NCI-H226 (cell line): ENCODE data around the gene ITPK1.
"Not testable (repeated sequence)": the region's sequence is repeated elsewhere in the genome, so short reads cannot be mapped to it uniquely, and the experiment has no call there.

Experiments used
- DNase-seq: peaks from one replicate; pipeline ENCODE4 v3.0.0-alpha.2; 2015

ITPK1 gene

DNA sequence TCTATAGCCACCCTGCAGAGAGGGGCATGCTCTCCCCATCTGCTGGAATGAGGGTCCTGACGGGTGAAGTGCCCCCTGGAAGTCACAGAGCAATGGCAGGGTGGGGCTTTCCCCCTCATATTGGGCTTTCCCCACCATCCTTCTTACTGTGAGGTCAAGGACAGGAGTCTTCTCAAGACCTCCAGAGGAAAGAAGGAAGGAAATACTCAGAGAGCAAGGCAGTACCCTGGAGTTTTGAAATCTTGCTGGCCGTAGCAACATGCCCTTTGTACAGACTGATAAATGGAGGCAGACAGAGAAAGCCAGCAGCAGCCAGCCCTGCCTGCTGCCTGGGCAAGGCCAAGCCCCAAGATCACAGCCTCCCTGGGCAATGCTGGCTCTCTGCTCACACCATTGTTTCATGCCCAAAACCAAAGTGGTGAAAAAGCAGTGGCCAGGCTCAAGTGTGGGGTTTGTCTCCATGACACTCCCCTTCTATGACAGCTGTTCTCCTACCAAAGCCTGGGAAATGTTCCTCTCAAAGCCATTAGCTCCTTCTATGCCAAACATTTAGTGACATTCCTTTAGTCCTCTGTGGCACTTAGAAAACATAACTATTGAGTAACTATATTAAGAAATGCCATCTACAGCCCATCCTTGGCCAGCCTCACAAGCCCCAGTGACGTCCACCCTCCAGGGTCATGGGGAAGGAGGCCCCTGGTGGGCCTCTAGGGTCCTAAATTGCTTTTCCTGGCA is 13.2 kb upstream of the ITPK1 start:
- DNase-seq = no peak

DNA sequence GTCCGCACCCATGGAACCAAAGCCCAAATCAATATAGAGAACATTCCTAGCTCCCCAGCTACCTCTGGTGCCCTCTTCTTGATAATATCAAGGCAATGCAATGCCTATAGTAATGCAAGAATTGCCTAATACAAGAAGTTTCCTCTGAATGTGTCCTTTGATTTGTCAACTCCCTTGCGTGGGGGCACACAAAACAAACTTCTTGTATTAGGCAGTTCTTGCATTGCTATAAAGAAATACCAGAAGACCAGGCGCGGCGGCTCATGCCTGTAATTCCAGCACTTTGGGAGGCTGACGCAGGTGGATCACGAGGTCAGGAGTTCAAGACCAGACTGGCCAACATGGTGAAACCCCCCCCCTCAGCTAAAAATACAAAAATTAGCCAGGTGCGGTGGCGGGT is 10.4 kb upstream of the ITPK1 start:
- no peak for DNase-seq

DNA sequence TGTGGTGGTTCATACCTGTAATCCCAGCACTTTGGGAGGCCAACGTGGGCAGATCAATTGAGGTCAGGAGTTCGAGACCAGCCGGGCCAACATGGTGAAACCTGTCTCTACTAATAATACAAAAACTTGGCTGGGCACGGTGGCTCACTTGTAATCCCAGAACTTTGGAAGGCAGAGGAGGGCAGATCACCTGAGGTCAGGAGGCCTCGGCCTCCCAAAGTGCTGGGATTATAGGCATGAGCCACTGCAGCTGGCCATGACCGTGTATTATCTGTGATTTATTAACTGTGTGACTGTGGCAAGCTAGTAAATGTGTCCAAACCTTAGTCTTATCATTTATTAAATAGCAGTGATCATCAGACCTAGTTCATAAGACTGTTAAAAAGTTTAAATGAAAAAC is 7.1 kb upstream of the ITPK1 start:
- DNase-seq = no peak

DNA sequence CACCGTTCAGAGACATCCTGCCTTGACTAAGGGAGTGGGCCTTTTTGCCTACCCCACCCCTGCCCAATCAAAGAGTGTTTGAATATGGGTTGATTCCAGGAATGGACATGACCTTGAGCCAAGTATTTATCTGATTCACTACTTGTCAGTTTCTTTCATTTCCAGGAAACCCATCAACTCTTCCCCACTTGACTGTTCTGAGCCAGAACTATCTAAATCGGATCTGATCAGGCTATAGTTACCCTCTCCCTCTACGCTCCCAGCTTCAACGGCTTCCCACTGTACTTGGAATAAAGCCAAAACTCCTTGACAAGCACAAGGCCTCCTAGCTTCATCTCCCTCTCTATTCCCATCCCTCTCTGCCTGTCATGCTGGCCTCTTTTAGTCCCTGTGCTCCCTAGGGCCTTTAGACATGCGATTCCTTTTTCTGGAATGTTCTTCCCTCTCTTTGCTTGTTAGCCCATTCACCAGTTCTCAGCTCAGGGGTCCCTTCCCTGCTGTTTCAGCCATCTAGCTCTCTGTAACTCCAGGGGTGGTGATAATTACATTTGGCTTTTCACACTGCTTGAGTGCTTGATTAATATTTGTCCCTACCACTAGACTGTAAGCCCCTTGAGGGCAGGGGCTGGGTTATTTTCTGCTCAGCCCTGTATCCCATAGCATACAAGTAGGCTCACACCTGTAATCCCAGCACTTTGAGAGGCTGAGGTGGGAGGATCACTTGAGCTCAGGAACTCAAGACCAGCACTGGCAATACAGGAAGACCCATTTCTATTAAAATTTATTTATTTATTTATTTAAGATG is 5.5 kb upstream of the ITPK1 start:
- no peak for DNase-seq

DNA sequence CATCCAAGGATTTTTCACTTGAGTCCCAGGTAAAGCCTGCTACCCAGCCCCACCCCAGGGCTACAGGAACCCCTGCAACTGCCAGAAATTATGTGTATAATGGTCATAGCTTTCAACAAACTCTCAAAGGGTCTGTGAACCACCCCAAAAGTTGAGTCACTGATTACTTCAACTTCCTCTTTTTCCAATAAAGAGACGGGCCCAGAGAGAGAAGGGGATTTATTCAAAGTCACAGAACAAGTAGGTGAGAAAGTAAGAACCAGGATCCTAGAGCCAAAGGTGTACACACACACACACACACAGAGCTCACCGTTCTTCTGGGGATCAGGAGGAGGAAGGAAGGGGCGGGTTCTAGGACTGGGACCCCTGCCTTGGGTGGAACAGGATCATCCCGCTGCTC is 4.8 kb upstream of the ITPK1 start:
- DNase-seq = no peak

DNA sequence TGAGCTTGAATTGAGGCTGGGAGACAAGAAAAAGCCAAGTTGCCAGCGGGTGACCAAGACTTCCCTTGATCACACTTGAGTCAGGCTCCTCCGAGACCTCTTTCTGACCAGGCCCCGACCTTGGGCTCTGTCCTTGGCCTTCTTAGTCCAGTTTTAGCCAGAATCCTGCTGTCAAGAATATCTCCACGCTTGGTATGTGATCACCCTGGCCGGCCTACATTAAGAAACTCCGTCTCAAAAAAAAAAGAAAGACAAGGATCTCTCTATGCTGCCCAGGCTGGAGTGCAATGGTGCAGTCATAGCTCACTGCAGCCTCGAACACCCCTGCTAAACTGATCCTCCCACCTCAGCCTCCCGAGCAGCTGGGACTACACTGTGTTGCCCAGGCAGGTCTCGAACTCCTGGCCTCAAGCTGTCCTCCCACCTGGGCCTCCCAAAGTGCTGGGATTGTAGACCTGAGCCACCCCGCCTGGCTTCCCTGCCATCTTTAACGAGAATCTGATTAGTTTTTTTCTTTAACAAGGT is 1.0 kb upstream of the ITPK1 start:
- DNase-seq = no peak

DNA sequence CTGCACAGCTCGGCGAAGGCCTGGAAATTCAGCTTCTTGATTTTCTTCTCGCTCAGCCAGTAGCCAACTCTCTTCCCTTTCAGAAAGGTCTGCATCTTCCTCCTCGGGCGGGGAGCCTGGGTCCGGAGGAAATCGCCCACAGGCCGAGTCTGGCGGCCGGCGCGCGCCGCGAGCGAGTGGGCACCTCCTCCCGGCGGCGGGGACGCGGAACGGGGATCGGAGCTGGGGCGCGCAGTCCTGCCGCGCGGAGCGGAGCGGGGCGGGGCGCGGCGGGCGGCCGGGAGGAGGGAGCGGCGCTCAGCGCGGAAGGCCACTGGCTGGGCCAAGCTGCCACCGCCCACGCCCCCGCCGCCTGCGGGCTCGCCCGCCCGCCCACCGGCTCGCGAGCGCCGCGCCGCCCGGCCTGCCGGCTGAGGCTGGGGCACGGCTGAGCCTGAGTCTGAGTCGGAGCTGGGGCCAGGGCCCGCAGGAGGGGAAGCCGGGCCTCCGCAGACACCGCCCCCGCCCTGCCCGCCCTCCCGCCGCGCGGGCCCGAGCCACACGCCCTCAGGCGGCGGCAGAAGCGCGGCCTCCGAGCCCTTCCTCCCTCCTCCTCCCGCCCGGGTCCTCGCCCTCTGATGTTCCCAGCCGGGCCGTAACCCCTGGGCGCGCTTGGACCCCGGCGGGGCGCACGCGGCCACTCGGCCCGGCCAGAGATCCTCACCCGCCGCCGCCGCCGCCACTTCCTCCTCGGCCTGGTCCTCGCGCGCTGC is 480 bp downstream of the ITPK1 start:
- peak; percentile 82 for DNase-seq

DNA sequence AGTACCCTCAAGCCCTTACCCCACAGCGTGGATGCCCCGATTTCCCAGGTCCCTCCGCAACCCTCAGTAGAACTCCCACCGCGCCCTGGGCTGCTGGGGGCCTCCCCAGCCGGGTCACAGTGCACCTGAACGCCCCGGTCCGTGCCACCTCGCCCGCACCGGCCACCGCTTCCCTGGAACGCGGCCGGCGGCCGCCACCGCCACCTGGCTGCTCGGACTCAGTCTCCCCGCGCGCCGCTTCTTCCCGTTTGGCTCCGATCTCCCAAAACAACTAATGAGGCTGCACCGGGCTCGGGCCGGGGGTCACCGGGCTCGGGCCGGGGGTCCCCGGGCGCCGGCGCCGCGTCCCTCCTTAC is 1.0 kb downstream of the ITPK1 start:
- no peak for DNase-seq

DNA sequence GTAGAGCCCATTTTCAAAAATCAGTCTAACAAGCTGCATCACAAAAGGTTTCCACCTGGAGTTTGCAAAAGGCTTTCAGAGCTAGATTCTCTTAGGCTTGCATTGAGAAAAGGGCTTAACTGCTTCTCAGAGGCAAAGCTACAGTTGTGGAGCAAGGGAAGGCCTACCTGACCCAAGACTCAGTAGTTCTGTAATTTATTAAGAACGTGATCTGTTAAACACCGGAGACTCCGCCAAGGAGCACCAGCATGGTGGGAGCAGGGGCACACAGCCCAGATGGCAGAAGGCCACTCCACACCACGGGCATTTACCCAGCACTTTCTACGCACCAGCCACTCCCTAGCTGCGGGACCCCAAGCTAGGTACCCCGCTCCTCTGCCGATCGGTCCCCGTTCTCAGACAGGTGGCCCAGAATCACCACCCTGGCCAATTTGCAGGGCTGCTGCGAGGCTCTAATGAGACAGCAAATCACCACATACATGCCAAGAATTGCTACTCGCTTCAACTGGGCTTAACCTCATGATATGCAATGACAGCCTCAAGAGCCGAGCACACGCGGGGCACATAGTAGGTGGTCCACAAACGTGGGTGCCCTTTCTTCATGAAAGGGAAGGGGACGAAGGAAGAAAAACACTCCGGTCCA is 1.5 kb downstream of the ITPK1 start:
- no peak for DNase-seq

DNA sequence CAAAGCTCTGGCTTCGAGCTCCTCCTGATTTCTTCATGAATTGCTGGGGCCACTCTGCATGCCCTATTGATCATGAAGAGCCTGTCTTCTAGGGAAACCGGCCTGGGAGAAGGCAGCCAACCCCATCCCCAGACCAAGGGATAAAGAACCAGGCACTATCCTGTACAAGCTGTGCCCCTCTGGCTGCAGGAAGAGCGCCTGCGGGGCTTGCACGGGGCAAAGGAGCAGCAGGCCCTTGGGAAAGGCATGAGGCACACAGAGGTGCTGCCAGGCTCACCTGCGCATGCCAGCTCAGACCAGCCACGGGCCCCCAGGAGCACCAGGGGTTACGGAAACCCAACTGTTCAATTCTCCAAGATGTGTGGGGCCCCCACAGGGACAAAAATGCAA is 2.1 kb downstream of the ITPK1 start:
- DNase-seq = no peak

DNA sequence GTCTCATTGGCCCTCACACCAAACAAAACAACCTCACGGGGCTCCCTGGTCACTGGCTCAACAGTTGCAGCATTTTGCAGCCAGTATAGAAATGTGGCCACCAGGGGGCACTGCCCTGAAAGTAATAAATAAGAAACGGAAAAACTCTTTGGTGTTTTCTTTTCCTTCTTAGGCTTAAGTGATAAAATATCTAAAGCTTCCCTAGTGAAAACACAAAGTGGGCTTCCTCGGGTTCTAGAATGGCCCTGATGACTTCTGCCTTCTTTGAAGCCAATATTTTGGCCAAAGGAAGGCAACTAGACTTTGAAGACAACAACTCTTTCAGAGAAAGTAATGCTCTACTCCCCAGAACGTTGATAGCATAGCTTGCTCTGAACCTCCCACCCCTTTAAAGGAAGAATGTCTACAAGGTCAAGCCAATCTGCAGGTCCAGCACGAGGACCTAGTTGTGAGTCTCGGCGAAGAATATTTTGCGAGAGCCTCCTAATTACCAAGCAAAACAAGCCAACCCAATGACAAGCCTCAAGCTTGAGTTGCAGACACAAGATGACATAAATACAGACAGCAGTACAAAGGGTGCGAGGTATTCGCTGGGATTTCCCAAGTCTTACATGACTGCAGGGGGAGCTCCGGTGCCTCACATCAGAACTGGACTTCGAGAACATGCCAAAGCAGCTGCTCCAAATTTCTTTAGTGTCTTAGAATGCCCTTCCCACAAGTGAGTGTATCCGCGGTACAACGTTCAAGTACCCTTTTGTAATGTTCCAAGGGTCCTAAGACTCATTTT is 2.6 kb downstream of the ITPK1 start:
- DNase-seq = peak; percentile 64

DNA sequence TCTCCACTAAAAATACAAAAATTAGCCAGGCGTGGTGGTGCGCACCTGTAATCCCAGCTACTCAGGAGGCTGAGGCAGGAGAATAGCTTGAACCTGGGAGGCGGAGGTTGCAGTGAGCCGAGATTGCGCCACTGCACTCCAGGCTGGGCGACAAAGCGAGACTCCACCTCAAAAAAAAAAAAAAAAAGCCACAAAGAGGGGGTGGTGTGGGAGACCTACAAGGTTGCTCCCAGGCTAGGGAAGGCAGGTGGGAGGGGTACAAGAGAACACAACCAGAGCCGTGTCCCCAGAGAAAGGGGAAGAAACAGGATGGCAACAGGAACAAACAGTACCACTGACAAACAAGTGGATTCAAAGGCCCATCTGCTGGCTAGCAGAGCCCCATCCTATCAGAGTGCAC is 4.2 kb downstream of the ITPK1 start:
- DNase-seq = not testable (repeated sequence)

DNA sequence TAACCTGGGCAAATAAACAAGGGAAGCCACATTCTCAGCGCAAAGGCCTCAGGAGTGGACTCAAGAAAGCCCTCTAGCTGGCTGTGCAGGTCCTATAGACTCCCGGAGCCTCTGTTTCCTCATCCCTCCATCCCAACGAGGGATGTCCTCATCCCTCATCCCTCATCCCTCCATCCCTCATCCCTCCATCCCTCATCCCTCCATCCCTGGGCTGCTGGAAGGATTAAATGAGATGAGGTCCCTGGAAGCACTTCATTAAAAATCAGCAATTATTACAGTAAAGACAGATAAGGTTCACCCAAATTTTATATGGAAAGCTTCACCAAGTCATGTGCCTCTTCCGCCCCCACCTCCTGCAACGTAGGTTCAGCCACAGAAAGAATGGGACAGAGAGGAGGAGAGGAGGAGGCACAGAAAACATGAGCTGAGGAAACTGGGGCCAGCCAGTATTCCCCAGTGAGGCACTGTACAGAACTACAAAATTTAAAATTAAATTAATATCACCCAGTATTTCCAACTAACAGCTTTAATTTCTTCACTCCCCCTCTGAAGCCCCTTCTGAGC is 4.8 kb downstream of the ITPK1 start:
- DNase-seq = no peak

DNA sequence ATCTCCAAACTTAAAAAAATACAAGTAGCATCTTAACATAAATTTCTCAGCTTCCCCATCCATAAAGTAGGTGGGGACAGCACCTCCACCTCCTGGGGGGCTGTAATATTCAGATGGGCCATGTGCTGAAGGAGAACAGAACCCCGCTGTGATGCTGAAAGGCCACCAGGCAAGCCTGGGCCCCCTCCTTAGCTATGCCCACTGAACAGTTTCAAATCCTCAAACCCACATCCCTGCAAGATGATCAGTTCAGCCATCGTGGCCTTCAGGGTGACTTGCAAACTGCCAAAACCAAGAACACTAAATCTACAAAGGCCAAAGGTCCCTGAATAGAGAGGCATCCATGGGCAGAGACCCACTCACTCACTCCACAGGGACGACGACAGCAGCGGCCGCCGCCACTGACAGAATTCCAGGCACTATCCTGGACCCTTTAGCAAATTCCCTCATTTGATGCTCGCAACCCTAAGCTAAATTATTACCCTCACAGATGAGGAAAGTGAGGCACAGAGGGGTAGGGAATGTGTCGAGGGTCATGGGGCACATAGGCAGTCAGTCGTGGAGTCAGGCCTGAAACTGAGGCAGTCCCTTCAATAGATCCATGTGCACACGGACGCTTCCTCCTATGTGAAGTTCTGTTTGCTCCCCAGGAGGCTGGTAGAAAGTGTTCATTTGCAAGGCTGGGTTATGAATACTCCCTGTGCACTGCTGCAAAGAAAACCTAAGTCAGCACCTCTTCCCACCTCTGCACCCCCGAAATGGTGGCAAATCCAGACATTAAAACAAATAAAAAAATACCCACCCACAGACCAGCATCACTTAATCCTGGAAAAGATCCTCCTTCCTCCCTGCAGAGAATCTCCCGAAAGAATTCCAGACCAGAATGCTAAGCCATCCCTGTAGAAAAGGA is 5.9 kb downstream of the ITPK1 start:
- no peak for DNase-seq

DNA sequence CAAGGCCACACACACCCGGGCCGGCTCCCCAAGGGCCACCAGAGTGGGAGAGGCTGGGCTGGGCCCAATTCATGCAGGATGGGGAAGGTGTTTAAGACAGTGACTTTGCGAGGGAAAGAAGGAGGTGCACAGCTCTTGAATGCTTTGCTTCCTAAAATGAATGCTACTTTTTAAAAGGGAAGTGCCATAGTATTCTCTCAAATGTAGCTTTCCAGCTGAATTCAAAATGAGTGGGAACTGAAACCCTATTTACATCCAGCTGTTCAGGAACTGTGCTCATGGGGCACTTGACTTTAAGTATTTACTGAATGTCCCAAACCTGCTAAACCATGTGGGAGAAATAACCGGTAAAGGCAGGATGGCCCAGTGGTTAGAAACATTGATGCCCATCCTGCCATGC is 7.6 kb downstream of the ITPK1 start:
- DNase-seq = no peak

DNA sequence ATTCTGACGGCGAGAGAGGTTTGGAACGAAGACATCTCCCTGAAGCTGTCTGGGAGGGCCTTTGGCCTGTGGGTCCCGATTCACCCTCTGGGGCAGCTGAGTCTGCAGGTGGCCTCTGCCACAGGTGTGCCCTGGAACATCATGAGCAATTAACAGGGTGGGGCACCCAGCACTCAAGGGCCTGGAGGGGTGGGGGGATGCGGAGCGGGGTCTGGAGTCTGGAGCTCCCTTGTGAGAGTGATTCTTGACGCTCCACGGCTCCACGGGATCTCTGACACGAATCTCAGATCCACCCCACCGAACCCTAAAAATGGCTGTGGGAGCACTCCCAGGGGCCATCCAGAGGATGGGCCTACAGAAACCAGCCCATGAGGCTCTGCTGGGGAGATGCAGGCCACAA is 8.3 kb downstream of the ITPK1 start:
- DNase-seq = no peak

DNA sequence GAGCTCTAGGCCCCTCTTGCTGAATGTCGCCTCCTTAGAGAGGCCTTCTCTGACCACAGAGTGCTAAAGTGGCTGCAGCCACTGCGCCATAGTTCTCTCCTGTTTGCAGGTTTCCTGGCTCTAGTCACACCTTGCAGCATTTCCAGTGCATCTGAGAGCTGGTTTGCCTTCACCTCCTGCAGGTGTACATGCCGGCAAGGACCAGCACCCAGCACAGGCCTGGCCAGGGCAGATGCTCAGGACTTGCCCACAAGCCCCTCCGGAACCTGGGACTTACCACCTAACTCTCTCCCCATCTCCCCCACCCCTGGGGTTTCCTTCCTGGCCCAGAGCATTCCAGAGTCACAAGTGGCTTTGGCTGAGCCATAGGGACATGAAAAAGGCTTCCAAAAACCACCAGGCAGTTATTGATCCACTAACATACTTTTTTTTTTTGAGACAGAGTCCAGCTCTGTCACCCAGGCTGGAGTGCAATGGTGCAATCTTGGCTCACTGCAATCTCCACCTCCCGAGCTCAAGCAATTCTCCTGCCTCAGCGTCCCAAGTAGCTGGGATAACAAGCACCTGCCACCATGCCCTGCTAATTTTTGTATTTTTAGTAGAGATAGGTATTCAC is 9.1 kb downstream of the ITPK1 start:
- DNase-seq = no peak

DNA sequence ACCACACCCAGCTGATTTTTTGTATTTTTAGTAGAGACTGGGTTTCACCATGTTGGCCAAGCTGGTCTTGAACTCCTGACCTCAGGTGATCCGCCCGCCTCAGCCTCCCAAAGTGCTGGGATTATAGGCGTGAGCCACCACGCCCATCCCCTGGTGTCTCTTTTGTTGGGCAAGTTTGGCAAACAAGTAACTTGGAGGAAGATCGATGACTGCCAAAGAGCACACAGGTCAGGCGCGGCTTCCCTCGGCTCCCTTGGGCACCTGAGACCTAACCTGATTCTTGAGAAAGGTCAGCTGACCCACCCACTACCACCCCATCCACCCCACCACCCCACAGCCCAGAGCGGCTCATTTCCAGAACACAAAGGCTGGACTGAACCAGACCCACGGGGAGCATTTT is 9.9 kb downstream of the ITPK1 start:
- DNase-seq = not testable (repeated sequence)

DNA sequence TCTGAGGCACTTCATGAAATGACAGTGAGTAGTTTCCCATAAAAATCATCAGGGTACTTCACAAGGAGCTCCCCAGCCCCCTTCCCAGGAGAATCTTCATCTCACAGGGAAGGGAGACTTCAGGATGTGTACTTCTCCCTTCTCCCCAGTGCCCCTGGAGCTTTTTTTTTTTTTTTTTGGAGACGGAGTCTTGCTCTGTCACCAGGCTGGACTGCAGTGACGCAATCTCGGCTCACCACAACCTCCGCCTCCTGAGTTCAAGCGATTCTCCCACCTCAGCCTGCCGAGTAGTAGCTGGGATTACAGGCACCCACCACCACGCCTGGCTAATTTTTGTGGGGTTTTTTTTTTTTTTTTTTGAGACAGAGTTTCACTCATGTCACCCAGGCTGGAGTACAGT is 10.4 kb downstream of the ITPK1 start:
- DNase-seq = peak; percentile 82

DNA sequence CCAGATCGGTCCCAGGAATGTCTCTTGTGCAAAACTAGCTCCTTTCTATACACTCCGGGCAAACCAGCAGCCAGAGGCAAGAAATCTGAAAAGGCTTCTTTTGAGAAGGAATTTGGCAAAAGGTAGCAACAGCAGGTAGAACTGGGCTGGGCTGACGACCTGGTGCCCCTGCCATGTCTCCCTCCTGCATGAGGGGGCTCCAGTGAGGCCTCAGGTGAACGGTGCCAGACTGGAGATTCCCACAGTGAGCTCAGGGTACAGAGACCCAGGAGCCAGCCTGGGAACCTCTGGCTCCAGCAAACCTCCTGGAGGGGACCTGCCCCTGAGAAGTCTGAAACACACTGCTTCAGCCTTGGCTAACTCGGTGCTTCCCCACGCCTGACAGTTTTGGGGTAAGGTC is 10.8 kb downstream of the ITPK1 start:
- DNase-seq = no peak
